AG09309 (cell line): ENCODE results near the gene ATF7.

Experiments used
- DNase-seq: peaks from one replicate; pipeline ENCODE4 v3.0.0-alpha.2; 2010; ENCODE audit warnings: low read depth
- H3K4me3 ChIP-seq: 2 replicates; pipeline ENCODE4 v1.5.1; 2011; ENCODE audit warnings: mild to moderate bottlenecking, low read depth, low read length, moderate library complexity; ENCODE audit not compliant: control insufficient read depth
- TF ChIP-seq, protein P1 (sequence below): IDR thresholded peaks from 2 replicates; pipeline ENCODE4 v1.5.1; 2011; ENCODE audit warnings: mild to moderate bottlenecking, low read depth, low read length, inconsistent platforms; ENCODE audit not compliant: insufficient read depth, control insufficient read depth; ENCODE audit errors: missing control alignments

The ATF7 gene

DNA sequence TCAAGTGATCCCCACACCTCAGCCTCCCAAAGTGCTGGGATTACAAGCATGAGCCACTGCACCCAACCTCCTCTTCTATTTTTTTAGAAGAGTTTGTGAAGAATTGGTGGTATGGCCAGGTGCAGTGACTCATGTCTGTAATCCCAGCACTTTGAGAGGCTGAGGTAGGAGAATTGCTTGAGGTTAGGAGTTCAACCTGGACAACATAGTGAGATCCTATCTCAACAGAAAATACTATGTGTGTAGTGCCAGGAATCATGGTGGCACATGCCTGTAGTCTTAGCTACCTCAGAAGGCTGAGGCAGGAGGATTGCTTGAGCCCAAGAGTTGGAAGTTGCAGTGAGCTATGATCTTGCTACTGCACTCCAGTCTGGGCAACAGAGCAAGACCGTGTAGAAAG, 5.5 kb upstream of the ATF7 start:
- H3K4me3 ChIP-seq: no peak overlapping the region
- no peak for DNase-seq
- TF ChIP-seq, protein P1, sequence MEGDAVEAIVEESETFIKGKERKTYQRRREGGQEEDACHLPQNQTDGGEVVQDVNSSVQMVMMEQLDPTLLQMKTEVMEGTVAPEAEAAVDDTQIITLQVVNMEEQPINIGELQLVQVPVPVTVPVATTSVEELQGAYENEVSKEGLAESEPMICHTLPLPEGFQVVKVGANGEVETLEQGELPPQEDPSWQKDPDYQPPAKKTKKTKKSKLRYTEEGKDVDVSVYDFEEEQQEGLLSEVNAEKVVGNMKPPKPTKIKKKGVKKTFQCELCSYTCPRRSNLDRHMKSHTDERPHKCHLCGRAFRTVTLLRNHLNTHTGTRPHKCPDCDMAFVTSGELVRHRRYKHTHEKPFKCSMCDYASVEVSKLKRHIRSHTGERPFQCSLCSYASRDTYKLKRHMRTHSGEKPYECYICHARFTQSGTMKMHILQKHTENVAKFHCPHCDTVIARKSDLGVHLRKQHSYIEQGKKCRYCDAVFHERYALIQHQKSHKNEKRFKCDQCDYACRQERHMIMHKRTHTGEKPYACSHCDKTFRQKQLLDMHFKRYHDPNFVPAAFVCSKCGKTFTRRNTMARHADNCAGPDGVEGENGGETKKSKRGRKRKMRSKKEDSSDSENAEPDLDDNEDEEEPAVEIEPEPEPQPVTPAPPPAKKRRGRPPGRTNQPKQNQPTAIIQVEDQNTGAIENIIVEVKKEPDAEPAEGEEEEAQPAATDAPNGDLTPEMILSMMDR: no peak

DNA sequence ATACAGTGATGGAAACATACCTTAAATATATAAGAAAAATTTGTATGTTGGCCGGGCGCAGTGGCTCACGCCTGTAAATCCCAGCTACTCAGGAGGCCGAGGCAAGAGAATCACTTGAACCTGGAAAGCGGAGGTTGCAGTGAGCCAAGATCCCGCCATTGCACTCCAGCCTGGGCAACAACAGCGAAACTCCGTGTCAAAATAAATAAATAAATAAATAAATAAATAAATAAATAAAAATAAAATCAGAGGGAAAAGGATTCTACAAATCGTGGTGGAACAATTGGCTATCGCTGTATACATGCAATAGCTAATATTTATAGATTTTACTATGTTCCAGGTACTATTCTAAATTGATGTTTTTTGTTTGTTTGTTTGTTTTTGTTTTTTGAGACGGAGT, 1.7 kb upstream of the ATF7 start:
- no peak for DNase-seq
- TF ChIP-seq, protein P1: no peak
- H3K4me3 ChIP-seq: no peak overlapping the region

DNA sequence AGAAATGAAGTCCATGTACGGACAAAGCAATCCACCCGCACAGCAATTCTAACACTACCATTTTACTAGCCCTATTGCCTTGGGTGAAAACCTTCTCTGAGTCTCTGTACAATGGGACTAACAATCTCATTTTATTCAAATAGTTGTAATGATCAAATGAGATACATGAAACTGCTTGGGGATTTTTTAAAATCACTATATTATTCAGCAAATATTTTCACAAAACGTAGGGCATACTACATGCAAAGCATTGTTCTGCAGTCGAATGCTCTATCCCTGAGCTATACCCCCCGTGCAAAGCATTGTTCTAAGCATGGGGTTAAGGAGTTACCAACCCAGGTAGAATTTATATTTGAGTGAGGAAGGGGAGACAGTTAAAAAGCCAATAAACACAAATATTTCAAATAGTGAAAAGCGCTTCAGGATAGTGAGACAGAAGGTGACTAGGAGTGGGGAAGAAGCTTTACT, 554 bp upstream of the ATF7 start:
- H3K4me3 ChIP-seq: peak overlapping the region; percentile 93
- TF ChIP-seq, protein P1: no peak
- DNase-seq: no peak

GRCh38 chr12:53625373-53625945, 723 bp downstream of the ATF7 start:
- TF ChIP-seq, protein P1: no peak
- DNase-seq: no peak
- H3K4me3 ChIP-seq: peak overlapping the region; percentile 93

- peak overlapping the region; percentile 93 for H3K4me3 ChIP-seq
- no peak for DNase-seq
- TF ChIP-seq, protein P1: no peak
Observed at GRCh38 chr12:53624956-53625355, 1.2 kb downstream of the ATF7 start.

GRCh38 chr12:53624458-53624857, 1.7 kb downstream of the ATF7 start:
- DNase-seq: no peak
- TF ChIP-seq, protein P1: no peak
- H3K4me3 ChIP-seq: peak overlapping the region; percentile 93

DNA sequence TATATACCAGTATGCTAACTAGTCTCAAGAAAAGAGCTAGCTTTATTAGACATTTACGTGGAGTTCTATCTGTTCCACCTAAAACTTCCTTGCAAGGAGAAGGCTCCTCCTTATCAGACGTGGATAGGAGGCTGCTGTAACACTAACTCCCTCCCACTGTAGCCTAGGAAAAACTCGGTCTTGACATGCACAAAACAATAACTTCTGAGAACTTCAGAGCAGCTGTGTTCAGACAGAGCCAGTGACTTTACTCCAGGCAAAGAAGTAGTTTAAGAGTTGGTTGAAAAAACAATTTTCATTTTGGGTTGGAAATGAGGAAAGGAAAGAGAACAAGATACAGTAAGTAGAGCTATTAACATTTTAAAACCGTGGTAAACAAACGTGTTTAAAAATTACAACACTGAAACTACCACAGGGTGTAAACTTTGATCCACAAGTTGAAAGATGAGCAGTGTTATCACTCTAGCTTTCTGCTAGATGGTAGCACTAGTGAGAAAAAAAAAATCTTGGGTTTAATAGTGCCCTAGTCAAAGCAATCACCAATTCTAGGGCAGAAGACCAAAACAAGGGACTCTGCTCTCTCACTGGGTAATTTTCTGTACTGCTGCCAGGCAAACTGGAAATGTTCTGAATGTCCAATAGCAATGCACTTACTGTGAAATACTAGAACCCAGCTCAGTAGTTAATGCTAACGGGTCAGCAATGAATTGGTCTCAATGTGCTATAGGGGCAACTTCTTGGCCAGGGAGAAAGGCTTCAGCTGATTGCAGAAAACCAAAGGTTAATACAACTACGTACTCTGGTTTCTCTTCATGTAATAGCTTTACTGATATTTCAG, 2.4 kb downstream of the ATF7 start:
- peak overlapping the region; percentile 12 for H3K4me3 ChIP-seq
- no peak for DNase-seq
- TF ChIP-seq, protein P1: no peak
